Measurements from ENCODE around the gene NOTCH1.

- TF ChIP-seq ZNF331 (CRISPR knock-in tag; IDR thresholded peaks at IDR 0.05): no peak
- TF ChIP-seq POLR2A (IDR thresholded peaks at IDR 0.05; ENCODE audit: insufficient read depth in 1 of 2, low read depth in 2 of 2, low read length in 2 of 2): no peak
- TF ChIP-seq ZBTB44 (CRISPR knock-in tag; IDR thresholded peaks at IDR 0.05): no peak
- TF ChIP-seq, protein P1, sequence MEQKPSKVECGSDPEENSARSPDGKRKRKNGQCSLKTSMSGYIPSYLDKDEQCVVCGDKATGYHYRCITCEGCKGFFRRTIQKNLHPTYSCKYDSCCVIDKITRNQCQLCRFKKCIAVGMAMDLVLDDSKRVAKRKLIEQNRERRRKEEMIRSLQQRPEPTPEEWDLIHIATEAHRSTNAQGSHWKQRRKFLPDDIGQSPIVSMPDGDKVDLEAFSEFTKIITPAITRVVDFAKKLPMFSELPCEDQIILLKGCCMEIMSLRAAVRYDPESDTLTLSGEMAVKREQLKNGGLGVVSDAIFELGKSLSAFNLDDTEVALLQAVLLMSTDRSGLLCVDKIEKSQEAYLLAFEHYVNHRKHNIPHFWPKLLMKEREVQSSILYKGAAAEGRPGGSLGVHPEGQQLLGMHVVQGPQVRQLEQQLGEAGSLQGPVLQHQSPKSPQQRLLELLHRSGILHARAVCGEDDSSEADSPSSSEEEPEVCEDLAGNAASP (CRISPR knock-in tag; IDR thresholded peaks at IDR 0.05; ENCODE audit: borderline replicate concordance): no peak
- TF ChIP-seq RBM22 (optimal IDR thresholded peaks at IDR 0.05; ENCODE audit: low read length): no peak
- no peak for TF ChIP-seq ZC3H13 (CRISPR knock-in tag; IDR thresholded peaks at IDR 0.05)
- TF ChIP-seq NFYB (CRISPR knock-in tag; IDR thresholded peaks at IDR 0.05): no peak
- TF ChIP-seq HMGA1 (CRISPR knock-in tag; conservative IDR thresholded peaks at IDR 0.05): no peak
These were observed 7.8 kb downstream of the NOTCH1 start for GRCh38 chr9:136537896-136538598.
